ENCODE data around the gene ZNF205.

GRCh38 chr16:3073448-3073847 is 38.9 kb upstream of the ZNF205 start:
- TF ChIP-seq NCOR1 (IDR thresholded peaks at IDR 0.05; ENCODE audit: borderline replicate concordance, low read length) (no peak), ATF7 (IDR thresholded peaks at IDR 0.05) (no peak), ATF7 (CRISPR knock-in tag; IDR thresholded peaks at IDR 0.05) (no peak), ZNF512 (CRISPR knock-in tag; IDR thresholded peaks at IDR 0.05) (no peak), CTCF (CRISPR knock-in tag; IDR thresholded peaks at IDR 0.05) (no peak), STAT6 (CRISPR knock-in tag; IDR thresholded peaks at IDR 0.05; ENCODE audit: borderline replicate concordance) (no peak), TAF1 (CRISPR knock-in tag; IDR thresholded peaks at IDR 0.05) (no peak)

Data from HepG2 (cell line).